HFFc6 (cell line): ENCODE measurements around the gene SEMA3A. TPM values are rescaled to one million over a fixed set of nuclear protein-coding genes. Genes with fewer than 3 reads are reported as not detected.

Experiments
- DNase-seq: peaks from one replicate; pipeline ENCODE4 v3.0.0-alpha.2; 2018
- H3K27ac Mint-ChIP-seq: 2 replicates; pipeline ENCODE4 v1.8.0; 2020; ENCODE audit warnings: mild to moderate bottlenecking, mixed read lengths
- H3K27me3 Mint-ChIP-seq: 2 replicates; pipeline ENCODE4 v1.8.0; 2021; ENCODE audit warnings: mild to moderate bottlenecking, moderate library complexity, mixed read lengths; ENCODE audit not compliant: insufficient read depth
- H3K36me3 Mint-ChIP-seq: 2 replicates; pipeline ENCODE4 v1.8.0; 2021; ENCODE audit warnings: low read depth, mixed read lengths
- H3K4me1 Mint-ChIP-seq: 2 replicates; pipeline ENCODE4 v1.8.0; 2020; ENCODE audit warnings: low read depth, mixed read lengths
- H3K4me3 Mint-ChIP-seq: 2 replicates; pipeline ENCODE4 v1.8.0; 2020; ENCODE audit warnings: mild to moderate bottlenecking, moderate library complexity, mixed read lengths
- H3K9me3 Mint-ChIP-seq: 2 replicates; pipeline ENCODE4 v1.8.0; 2020; ENCODE audit warnings: mild to moderate bottlenecking, mixed read lengths
- total RNA-seq, 6 experiments: library from RNA; stranded (reverse); fragmentation: NEBNext Ultra II Directional; extraction: Animal tissue kit (Norgen Biotek cat#: 25700); gene quantifications; 2 replicates in 1 of 6; 3 replicates in 5 of 6; pipeline ENCODE4 v1.2.3, GENCODE V29; 2021
- TF ChIP-seq, protein P1 (sequence below): fragments of 200-600 bp; sonication (generic); IDR thresholded peaks from 2 replicates; pipeline ENCODE4 v1.5.0; 2021; ENCODE audit warnings: antibody characterized with exemption, mild to moderate bottlenecking

Gene SEMA3A
- total RNA-seq, 6 experiments from 2014 or later, result 56.9 to 86.2 (median 74.4) TPM

GRCh38 chr7:84190016-84190705 is 4.4 kb downstream of the SEMA3A start:
- DNase-seq, result peak; percentile 38
- Mint-ChIP-seq H3K4me3 (peak overlapping the region; percentile 55), H3K9me3 (no peaks in the 10 kb centered on the region), H3K36me3 (peaks cover 12% of the 10 kb centered on the region; the same call in 1 of the 2 replicates), H3K4me1 (peaks cover 62% of the 10 kb centered on the region), H3K27me3 (peaks cover 2% of the 10 kb centered on the region; the same call in 1 of the 2 replicates), H3K27ac (peak overlapping the region; percentile 36; the same call in 1 of the 2 replicates)
- TF ChIP-seq, protein P1, sequence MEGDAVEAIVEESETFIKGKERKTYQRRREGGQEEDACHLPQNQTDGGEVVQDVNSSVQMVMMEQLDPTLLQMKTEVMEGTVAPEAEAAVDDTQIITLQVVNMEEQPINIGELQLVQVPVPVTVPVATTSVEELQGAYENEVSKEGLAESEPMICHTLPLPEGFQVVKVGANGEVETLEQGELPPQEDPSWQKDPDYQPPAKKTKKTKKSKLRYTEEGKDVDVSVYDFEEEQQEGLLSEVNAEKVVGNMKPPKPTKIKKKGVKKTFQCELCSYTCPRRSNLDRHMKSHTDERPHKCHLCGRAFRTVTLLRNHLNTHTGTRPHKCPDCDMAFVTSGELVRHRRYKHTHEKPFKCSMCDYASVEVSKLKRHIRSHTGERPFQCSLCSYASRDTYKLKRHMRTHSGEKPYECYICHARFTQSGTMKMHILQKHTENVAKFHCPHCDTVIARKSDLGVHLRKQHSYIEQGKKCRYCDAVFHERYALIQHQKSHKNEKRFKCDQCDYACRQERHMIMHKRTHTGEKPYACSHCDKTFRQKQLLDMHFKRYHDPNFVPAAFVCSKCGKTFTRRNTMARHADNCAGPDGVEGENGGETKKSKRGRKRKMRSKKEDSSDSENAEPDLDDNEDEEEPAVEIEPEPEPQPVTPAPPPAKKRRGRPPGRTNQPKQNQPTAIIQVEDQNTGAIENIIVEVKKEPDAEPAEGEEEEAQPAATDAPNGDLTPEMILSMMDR, result no peak

DNA sequence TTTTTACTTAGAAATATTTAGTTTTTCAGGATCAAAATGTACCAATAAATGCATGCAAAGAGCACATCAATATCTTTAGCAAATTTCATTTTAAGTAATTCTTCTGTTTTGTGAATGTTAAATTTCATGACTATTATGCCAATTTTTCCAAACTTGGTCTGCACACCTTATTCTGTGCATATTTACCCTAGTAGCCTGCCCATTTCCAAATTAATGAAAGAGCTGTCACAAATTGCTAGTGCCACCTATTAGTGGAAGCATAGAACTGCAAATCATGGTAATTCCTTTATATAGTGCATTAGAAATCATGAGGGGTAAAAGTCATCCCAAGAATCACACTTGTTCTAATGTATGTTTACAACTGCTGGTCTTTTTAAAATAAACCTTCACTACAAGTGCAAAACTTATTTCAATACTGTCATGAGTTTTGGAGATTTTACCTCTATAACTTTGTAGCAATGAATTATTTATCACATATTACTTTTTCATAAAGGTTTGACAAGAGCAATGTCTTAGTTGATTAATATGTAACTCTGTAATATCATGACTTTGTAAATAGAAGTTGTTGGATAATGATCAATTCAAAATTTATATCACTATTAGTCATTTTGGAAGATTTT is 5.7 kb downstream of the SEMA3A start:
- Mint-ChIP-seq H3K27ac (no peak overlapping the region), H3K4me3 (no peak overlapping the region), H3K9me3 (no peaks in the 10 kb centered on the region), H3K4me1 (peaks cover 69% of the 10 kb centered on the region), H3K36me3 (peaks cover 17% of the 10 kb centered on the region), H3K27me3 (no peaks in the 10 kb centered on the region)
- no peak for DNase-seq
- TF ChIP-seq, protein P1, result peak; percentile 68

- TF ChIP-seq, protein P1, result no peak
- Mint-ChIP-seq H3K4me1 (peaks cover 75% of the 10 kb centered on the region), H3K36me3 (peaks cover 20% of the 10 kb centered on the region), H3K9me3 (no peaks in the 10 kb centered on the region), H3K4me3 (peak overlapping the region; percentile 19), H3K27me3 (no peaks in the 10 kb centered on the region), H3K27ac (peak overlapping the region; percentile 65)
- DNase-seq, result peak; percentile 52
Measured at GRCh38 chr7:84187813-84188510, 6.6 kb downstream of the SEMA3A start.

DNA sequence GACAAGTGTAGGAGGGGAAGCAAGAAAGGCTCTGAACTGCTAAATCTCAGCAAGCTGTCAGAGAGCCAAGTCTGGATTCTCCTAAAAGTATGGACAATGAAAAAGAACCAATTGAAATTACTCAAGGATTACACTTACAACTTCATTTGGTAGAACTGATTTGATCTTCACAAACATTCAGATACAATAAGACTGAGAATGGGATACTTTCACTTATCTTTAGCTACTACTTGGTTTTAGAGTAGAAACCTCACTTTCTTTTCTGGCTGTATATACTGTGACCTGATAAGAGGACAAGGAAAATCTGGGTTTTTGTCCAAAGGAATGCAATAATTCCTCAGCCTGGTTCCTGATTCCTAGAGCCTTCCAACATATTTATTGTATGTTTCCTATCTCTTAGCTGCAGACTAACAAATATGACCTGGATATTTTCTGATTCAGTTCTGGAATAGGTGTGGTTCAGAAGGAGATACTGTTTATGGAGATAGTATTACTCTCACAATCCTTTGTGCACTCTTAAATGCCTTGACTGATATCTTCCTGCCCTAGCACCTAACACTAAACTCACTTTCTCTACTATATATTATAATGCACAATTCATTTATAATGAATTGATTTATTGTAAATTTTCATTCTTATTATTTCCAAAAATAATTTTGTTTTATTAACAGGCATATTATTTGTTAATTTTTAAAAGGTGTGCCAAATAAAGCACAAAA is 7.3 kb downstream of the SEMA3A start:
- no peak for DNase-seq
- Mint-ChIP-seq H3K9me3 (no peaks in the 10 kb centered on the region), H3K27ac (peak overlapping the region; percentile 66), H3K27me3 (no peaks in the 10 kb centered on the region), H3K4me3 (peak overlapping the region; percentile 17), H3K36me3 (peaks cover 20% of the 10 kb centered on the region), H3K4me1 (peaks cover 80% of the 10 kb centered on the region)
- TF ChIP-seq, protein P1, result no peak

- no peak for DNase-seq
- peaks cover 59% of the 10 kb centered on the region for H3K4me1 Mint-ChIP-seq
- H3K36me3 Mint-ChIP-seq, result peaks cover 24% of the 10 kb centered on the region
- H3K27me3 Mint-ChIP-seq, result no peaks in the 10 kb centered on the region
- TF ChIP-seq, protein P1, result no peak
- no peak overlapping the region for H3K4me3 Mint-ChIP-seq
- H3K9me3 Mint-ChIP-seq, result no peaks in the 10 kb centered on the region
- H3K27ac Mint-ChIP-seq, result no peak overlapping the region
Measured at GRCh38 chr7:84183741-84184140, 10.8 kb downstream of the SEMA3A start.
